Middle frontal gyrus (tissue), 1 donor: ENCODE data around the gene DCAF7.
A peak's percentile ranks its signal among the peaks of the same experiment; 100 is the strongest.

ENCODE experiments used
- DNase-seq: peaks from one replicate; pipeline ENCODE4 v3.0.0-alpha.2; 2015; ENCODE audit warnings: low spot score; ENCODE audit errors: extremely low spot score

DCAF7 gene

GRCh38 chr17:63588797-63589196 lies 38.5 kb downstream of the DCAF7 start:
- no peak for DNase-seq

DNA sequence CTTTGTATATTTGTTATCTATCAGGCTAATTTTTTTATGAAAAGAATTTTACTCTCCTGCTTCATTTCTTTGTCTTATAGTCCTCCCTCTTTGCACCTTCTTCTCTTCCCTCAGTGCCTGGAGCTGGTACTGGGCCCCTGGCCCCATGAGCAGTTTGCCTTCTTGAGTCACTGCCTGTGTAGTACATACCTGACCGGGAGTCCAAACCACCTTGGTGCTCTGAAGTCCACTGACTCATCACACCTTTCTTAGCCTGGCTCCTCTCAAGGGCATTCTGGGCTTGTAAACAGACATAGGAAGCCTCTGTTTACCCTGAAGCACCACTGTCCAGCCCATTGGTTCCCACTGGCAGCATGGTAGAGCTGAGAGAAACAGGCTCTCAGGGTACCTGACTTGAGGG lies 39.4 kb downstream of the DCAF7 start:
- DNase-seq = no peak

GRCh38 chr17:63592797-63593196 lies 42.5 kb downstream of the DCAF7 start:
- DNase-seq = no peak

- no peak for DNase-seq
These were observed 44.9 kb downstream of the DCAF7 start for GRCh38 chr17:63595132-63595531.

- no peak for DNase-seq
These were observed 46.7 kb downstream of the DCAF7 start for GRCh38 chr17:63596856-63597586.

GRCh38 chr17:63598281-63598680 lies 48.0 kb downstream of the DCAF7 start:
- DNase-seq = no peak

- peak; percentile 49 for DNase-seq
These were observed 50.5 kb downstream of the DCAF7 start, which contains the start of gene TACO1 for GRCh38 chr17:63600569-63601438. TSS of gene TACO1 (plus strand) at chr17:63600895. CDS start at chr17:63601084, 189 bp downstream.

DNA sequence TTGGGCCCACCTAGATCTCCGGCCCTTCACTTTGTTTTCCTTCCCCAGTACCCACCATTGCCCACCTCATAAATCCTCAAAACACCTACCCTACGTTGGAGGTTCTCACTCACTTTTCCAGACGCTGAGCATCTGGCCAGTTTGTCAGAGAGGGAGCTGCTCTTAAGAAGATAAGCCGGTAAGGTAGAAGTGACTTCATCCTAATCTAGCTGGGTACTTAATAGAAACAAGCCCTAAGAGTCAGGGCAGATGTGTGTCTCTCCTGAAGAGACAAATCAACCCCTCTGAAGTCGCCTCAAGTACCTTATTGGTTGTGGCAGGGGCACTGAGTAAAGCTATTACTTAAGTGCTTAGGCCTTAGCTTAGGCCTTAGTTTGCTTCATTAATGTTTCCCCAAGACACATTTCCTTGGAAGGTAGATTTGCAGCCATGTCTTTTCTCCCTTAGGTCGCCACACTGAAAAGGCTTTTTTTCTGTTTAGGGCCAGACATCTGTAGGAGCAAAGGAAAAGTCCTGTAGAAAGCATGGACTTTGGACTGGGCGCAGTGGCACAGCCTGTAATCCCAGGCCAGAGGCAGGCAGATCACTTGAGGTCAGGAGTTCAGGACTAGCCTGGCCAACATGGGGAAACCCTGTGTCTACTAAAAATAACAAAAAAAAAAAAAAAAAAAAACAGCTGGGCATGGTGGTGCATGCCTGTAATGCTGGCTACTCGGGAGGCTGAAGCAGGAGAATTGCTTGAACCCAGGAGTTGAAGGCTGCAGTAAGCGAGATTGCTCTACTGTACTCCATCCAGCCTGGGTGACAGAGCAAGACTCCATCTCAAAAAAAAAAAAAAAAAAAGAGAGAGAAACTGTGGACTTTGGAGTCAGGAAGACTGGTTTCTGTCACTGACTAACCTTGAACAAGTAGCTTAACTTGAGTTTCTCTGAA lies 51.4 kb downstream of the DCAF7 start:
- no peak for DNase-seq

DNA sequence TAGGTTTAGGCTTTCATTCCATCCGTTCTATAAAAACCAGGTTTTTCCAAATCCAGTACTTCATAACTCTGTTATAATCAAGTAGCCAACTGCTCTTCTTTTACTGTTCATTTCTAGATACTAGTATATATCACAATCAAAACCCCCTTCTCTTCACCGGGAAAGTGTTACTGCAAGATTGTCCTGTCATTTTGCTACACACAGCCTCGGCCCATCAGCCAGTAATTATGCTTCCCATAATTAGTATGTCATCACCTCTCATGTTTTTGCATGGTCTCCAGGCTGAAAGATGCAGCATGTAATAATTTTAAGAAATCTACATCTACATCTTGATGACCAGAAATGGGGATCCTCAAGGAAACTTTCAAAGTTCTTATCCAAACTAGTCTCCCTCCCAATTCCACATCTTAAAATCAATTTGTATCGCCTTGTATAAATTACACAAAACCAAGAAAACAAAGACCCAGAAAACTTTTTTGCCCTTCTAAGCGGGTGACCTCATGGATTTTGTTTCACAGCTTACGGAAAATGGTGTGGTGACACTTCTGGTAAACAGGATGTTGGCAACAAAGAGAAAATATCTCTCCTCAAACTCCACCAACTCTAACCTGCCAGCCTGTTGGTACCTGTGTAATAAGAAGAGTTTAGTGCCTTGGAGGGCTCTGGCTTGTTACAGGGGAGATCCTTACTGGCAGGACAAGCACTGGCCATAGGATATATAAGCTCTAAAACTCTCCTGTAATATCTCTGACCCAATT lies 59.7 kb downstream of the DCAF7 start:
- DNase-seq = no peak

DNA sequence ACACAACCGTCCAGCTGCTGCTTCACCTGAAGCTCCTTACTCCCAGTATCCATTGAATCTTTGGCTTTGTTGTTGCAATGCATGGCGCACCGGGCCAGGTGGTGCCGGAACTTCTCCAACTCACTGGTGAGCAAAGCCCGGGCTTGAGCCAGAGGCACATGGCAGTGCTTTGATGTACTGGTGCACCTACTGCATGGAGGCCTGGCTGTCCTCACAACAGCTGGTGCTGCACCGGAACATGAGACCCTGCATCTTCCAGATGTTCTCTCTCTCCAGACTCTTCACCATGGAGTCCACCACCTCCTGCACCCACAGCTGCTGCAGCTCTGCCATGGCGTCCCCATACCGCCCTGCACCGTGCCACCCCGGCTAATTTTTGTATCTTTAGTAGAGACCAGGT lies 60.6 kb downstream of the DCAF7 start:
- no peak for DNase-seq

DNA sequence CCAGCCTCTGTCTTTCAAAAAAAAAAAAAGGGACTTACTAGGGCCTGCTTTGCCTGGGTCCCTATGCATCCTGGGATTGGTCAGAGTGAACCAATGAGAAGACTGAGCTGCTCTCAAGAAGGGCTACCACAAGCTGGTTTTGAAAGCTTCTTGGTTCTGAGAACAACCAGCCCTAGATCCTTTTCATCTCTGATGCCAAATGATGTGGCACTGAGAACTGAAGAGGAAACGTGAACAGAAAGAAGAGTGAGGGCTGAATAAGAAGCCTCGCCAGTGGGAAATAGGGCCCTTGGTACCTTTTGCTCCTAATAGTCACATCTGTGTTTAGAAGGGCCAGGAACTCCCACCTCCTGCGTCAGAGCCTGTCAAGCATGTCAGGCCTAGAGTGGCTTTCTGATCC lies 61.1 kb downstream of the DCAF7 start:
- DNase-seq = no peak

DNA sequence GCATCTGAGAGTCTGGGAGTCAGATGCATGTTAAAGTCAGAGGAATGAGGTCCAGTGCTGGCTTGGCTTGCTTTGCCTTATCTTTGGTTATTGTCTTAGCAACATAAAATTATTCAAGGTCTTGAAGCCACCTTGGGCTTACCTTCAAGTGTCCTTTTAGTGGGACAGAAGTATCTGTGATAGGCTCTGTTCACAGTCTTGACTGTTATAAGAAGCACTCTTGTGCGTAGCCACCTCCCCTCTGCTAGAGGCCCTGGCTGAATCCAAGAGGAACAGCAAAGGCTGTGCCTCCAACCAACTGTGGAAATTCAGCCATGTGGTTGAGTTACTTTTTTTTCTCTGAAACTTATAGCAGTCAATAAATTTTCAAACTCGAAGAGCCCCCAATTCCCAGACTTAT lies 63.4 kb downstream of the DCAF7 start:
- DNase-seq = no peak

DNA sequence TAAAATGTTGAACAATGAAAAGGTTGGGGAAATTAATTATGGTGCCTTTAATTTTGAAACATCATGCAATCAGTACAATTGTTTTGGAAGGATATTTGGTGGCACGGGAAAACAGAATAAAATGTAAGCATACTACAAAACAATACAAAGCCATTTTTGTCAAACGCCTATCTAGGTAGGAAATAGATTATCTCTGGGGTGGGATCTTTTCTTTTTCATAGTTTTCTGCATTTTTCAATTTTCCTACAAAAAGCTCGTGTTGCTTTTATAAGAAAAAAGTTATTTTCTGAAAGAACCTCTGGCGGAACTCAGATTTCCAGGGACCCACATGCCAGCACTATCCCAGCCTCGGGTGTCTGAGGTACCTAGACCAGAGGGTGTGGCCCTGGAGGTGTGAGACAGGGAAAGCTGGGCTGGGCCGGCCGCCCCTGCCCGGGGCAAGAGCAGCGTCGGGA lies 71.0 kb downstream of the DCAF7 start:
- no peak for DNase-seq

- DNase-seq = peak; percentile 100
These were observed 71.7 kb downstream of the DCAF7 start, which contains the start of gene MAP3K3 for GRCh38 chr17:63621684-63622573. TSS of gene MAP3K3 (plus strand) at chr17:63622417. CDS start at chr17:63622760, 343 bp downstream.

GRCh38 chr17:63622574-63623390 lies 72.5 kb downstream of the DCAF7 start:
- peak; percentile 19 for DNase-seq

DNA sequence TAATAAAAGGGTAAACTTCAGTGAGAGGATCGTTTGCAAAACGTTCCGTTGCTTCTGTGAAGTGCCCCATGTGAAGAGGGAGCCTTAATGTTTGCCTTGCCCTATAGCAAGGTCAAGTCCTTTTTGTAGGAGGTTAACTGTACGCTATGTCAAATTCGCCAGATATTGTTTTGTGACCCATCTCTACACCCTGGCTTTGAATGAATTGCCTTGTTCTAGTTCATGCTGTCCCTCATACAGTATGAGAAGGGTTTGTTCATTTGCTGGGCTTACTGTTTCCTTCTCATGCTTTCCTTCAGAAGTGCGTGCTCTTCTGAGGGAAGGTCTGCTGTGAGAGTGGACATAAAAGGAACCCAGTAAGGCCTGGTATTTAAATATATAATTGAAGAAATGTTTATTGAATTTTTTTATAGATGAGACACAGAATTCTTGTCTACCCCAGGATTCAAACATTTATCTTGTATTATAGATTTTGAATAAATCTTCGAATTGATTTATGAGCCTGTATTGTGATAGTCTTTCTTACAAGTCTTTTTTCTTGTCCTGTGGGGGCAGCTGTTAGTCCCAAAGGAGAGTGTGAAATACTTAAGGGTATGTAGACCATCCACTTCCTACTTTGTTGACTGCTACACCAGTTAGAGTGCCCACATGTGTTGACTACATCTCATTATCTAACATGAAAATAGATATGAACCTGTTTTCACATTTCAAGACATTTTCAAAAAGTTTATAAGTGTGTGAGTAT lies 73.7 kb downstream of the DCAF7 start:
- no peak for DNase-seq

GRCh38 chr17:63624531-63624880 lies 74.2 kb downstream of the DCAF7 start:
- DNase-seq = no peak
